HepG2 (cell line): ENCODE data around the gene AGK. TPM values are rescaled to one million over a fixed set of nuclear protein-coding genes. Genes with fewer than 3 reads are reported as not detected.

ENCODE experiments used
- ATAC-seq: fragments of 200-7000 bp; cut with Tn5 transposase; 3 replicates; pipeline ENCODE4 v1.9.1; 2020; ENCODE audit warnings: mild to moderate bottlenecking, moderate library complexity
- BruUV-seq: library from RNA; stranded (reverse); fragments of 400-500 nt; replicated peaks from 2 replicates; lab custom pipeline; 2021; lab: Mats Ljungman, UMichigan
- CTCF ChIA-PET: fragments of 300-600 bp; formaldehyde crosslinking; extraction: SDS; loops from one replicate; lab custom pipeline; 2021; ENCODE audit warnings: low total read pairs, inconsistent platforms, low intra/inter-chr PET ratio; lab: Yijun Ruan, JAX
- POLR2A ChIA-PET: fragments of 350-600 bp; sonication (Branson Sonifier 250); formaldehyde crosslinking; loops from one replicate; lab custom pipeline; 2020; ENCODE audit warnings: antibody characterized with exemption, inconsistent platforms; lab: Yijun Ruan, JAX
- DNase-seq: peaks from one replicate; pipeline ENCODE4 v3.0.0-alpha.2; 2015; ENCODE audit warnings: low spot score
- FAIRE-seq: peaks from 3 replicates; lab custom pipeline; 2011; peaks lifted over from hg19 to GRCh38; lab: Jason Lieb, UNC
- H2AFZ ChIP-seq: one replicate; pipeline ENCODE4 v1.6.1; 2011; ENCODE audit warnings: low read length, inconsistent platforms
- H3K27ac ChIP-seq: fragments of 300-600 bp; 3 replicates; pipeline ENCODE4 v1.8.0; 2011; ENCODE audit warnings: mixed run types, mild to moderate bottlenecking, mixed read lengths, low read length, inconsistent platforms; ENCODE audit not compliant: insufficient read depth; ENCODE audit errors: extremely low read length
- H3K27me3 ChIP-seq, 2 experiments: fragments of 200-600 bp in 1 of 2; 2 replicates in 1 of 2; 3 replicates in 1 of 2; pipeline versions ENCODE4 v1.6.0 to v1.8.0; 2011; ENCODE audit warnings: low read length in 2 of 2, mild to moderate bottlenecking in 2 of 2, moderate library complexity in 2 of 2, inconsistent platforms in 1 of 2; ENCODE audit not compliant: insufficient read depth in 2 of 2, control insufficient read depth in 1 of 2
- H3K36me3 ChIP-seq, 2 experiments: fragments of 200-600 bp in 1 of 2; replicated peaks in 1 of 2; 2 replicates in 1 of 2; 3 replicates in 1 of 2; pipeline versions ENCODE4 v1.5.1 to v1.8.0; 2011; ENCODE audit warnings: low read length in 2 of 2, inconsistent platforms in 1 of 2; ENCODE audit not compliant: insufficient read depth in 2 of 2, control insufficient read depth in 1 of 2
- H3K4me1 ChIP-seq: 2 replicates; pipeline ENCODE4 v1.5.1; 2012; ENCODE audit warnings: low read length, inconsistent platforms; ENCODE audit not compliant: insufficient read depth
- H3K4me2 ChIP-seq: 2 replicates; pipeline ENCODE4 v1.6.0; 2011; ENCODE audit warnings: low read depth, low read length, inconsistent platforms
- H3K4me3 ChIP-seq, 3 experiments: fragments of 200-600 bp in 1 of 3; sonication (generic), shearing (Covaris generic) in 1 of 3; replicated peaks in 1 of 3; 2 replicates each; pipeline ENCODE4 v1.5.1; 2011 to 2016; ENCODE audit warnings: low read length in 3 of 3, inconsistent platforms in 2 of 3, low read depth in 2 of 3, mild to moderate bottlenecking in 2 of 3, control low read depth in 1 of 3, mixed read lengths in 1 of 3; ENCODE audit not compliant: insufficient read depth in 1 of 3
- H3K79me2 ChIP-seq: one replicate; pipeline ENCODE4 v1.6.1; 2011; ENCODE audit warnings: low read length, inconsistent platforms; ENCODE audit not compliant: insufficient read depth
- H3K9ac ChIP-seq: 2 replicates; pipeline ENCODE4 v1.6.0; 2011; ENCODE audit warnings: mild to moderate bottlenecking, low read depth, low read length, inconsistent platforms; ENCODE audit not compliant: insufficient read depth
- H3K9me3 ChIP-seq: 2 replicates; pipeline ENCODE4 v1.5.1; 2012; ENCODE audit warnings: mild to moderate bottlenecking, low read length
- H4K20me1 ChIP-seq: 2 replicates; pipeline ENCODE4 v1.6.0; 2011; ENCODE audit warnings: inconsistent platforms, mild to moderate bottlenecking, low read length, moderate library complexity; ENCODE audit not compliant: insufficient read depth
- ARID3A ChIP-seq: IDR thresholded peaks from 2 replicates; pipeline ENCODE4 v1.6.1; 2012; ENCODE audit warnings: low read depth, low read length, improper control_type of control experiment
- EED ChIP-seq: sonication (generic); formaldehyde crosslinking; IDR thresholded peaks from 2 replicates; pipeline ENCODE4 v1.5.0; 2020; ENCODE audit warnings: mild to moderate bottlenecking, missing genetic modification reagents
- FOXO1 ChIP-seq: sonication (generic); formaldehyde crosslinking; IDR thresholded peaks from 2 replicates; pipeline ENCODE4 v1.4.0; 2020; ENCODE audit warnings: missing genetic modification reagents
- KAT7 ChIP-seq: IDR thresholded peaks from 2 replicates; pipeline ENCODE4 v1.6.1; 2018; ENCODE audit warnings: borderline replicate concordance, missing compliant biosample characterization
- MEF2D ChIP-seq: sonication (generic); formaldehyde crosslinking; IDR thresholded peaks from 2 replicates; pipeline ENCODE4 v1.5.1; 2020; ENCODE audit warnings: mild to moderate bottlenecking, missing genetic modification reagents
- RBM39 ChIP-seq: fragments of 200-400 bp; formaldehyde crosslinking; IDR thresholded peaks from one replicate; pipeline ENCODE4 v1.6.1; 2018; ENCODE audit warnings: antibody characterized with exemption, mild to moderate bottlenecking, low read depth, low read length; ENCODE audit not compliant: poor library complexity, severe bottlenecking
- TEAD3 ChIP-seq: optimal IDR thresholded peaks from 2 replicates; pipeline ENCODE3; 2016; ENCODE audit warnings: borderline replicate concordance
- WIZ ChIP-seq: sonication (generic); formaldehyde crosslinking; IDR thresholded peaks from 2 replicates; pipeline ENCODE4 v1.5.1; 2020; ENCODE audit warnings: mild to moderate bottlenecking, missing genetic modification reagents
- ZNF841 ChIP-seq: sonication (generic); formaldehyde crosslinking; IDR thresholded peaks from 2 replicates; pipeline ENCODE4 v1.8.1; 2023; ENCODE audit warnings: missing genetic modification reagents, borderline replicate concordance
- WGBS: methylation state at CpG from one replicate; pipeline ENCODE4 v1.1.6; 2017; ENCODE audit warnings: low lambda C conversion rate; 5-methylcytosine and 5-hydroxymethylcytosine counted together
- in situ Hi-C: cut with HindIII; loops from 2 replicates; pipeline ENCODE4 v1.10.0; 2017; ENCODE audit warnings: low pct_unique_long_range_greater_than_20kb; ENCODE audit not compliant: extremely low pct_ligation_motif_present
- intact Hi-C: fragments of 100-400 bp; cut with micrococcal nuclease; formaldehyde crosslinking; loops from one replicate; pipeline ENCODE4 v1.10.0; 2022; ENCODE audit not compliant: unreplicated experiment
- polyA plus RNA-seq, 8 experiments: library from polyadenylated mRNA; depleted of rRNA in 3 of 8; stranded (reverse) in 7 of 8; unstranded in 1 of 8; fragments of >200 nt; fragmentation: Illumina TruSeq in 4 of 8; extraction: Trizol in 4 of 8; gene quantifications; 2 replicates each; pipeline versions ENCODE4 v1.2.1 to v1.2.3, GENCODE V29; 2011 to 2016; ENCODE audit warnings: low read depth in 4 of 8, missing spikeins in 1 of 8, mixed read lengths in 1 of 8; ENCODE audit not compliant: insufficient read depth in 1 of 8
- total RNA-seq, 5 experiments: library from RNA; depleted of rRNA; stranded (reverse); fragments of >200 nt; fragmentation: Illumina TruSeq; extraction: Trizol; gene quantifications; 2 replicates each; pipeline ENCODE4 v1.2.3, GENCODE V29; 2016; ENCODE audit warnings: low read depth in 1 of 5
- TF ChIP-seq, protein P1 (sequence below): sonication (generic); formaldehyde crosslinking; IDR thresholded peaks from 2 replicates; pipeline ENCODE4 v1.9.0; 2021; ENCODE audit warnings: mild to moderate bottlenecking, missing genetic modification reagents

AGK gene
- total and polyA plus RNA-seq, 2 of the 13 experiments (the other 11 are each of a cell fraction or from before 2014, with no cell fraction given), result 23.7 to 30.1 TPM

DNA sequence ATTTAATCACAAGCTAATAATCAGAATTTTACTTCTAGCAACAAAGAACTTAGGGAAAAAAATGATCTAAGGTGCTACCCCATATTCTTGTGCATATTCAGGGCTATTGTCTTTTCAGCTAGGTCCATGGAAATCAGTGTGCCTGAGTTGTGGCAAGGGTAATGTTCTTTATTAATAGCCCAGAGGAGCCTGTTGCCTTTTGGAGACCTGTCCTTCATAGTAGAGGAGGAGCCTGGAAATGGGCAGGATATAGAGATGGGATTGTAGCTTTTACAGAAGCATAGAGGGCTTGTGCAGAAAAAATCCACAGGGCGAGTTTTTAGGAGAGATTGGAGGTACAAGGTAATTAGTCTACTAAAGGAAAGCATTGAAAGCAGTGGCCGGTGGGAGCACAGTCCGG, 38.9 kb downstream of the AGK start:
- in situ Hi-C loops (no loop called here), intact Hi-C loops (no loop called here)
- H3K9ac ChIP-seq, result no peak overlapping the region
- H3K27me3 ChIP-seq, result no peaks in the 10 kb centered on the region
- H3K4me3 ChIP-seq, result no peak overlapping the region
- FAIRE-seq (no peak), DNase-seq (no peak), ATAC-seq (no peak)
- H3K36me3 ChIP-seq, result peaks cover 1 to 4% of the 10 kb centered on the region in 2 experiments
- H3K4me2 ChIP-seq, result no peak overlapping the region
- WGBS, result 86% methylated on average over 3 of the region's 3 CpGs
- H4K20me1 ChIP-seq, result no peaks in the 10 kb centered on the region
- H3K4me1 ChIP-seq, result peaks cover 21% of the 10 kb centered on the region
- CTCF ChIA-PET, result no interaction called here
- no peak for TF ChIP-seq ARID3A
- no peak for TF ChIP-seq KAT7 (CRISPR knock-in tag)
- no peak for TF ChIP-seq MEF2D (CRISPR knock-in tag)
- no peak for TF ChIP-seq FOXO1 (CRISPR knock-in tag)
- no peak for TF ChIP-seq ZNF841 (CRISPR knock-in tag)
- TF ChIP-seq TEAD3 (CRISPR knock-in tag), result no peak
- no peak for TF ChIP-seq WIZ (CRISPR knock-in tag)
- no peak for TF ChIP-seq EED (CRISPR knock-in tag)
- no peak for TF ChIP-seq RBM39
- TF ChIP-seq, protein P1, sequence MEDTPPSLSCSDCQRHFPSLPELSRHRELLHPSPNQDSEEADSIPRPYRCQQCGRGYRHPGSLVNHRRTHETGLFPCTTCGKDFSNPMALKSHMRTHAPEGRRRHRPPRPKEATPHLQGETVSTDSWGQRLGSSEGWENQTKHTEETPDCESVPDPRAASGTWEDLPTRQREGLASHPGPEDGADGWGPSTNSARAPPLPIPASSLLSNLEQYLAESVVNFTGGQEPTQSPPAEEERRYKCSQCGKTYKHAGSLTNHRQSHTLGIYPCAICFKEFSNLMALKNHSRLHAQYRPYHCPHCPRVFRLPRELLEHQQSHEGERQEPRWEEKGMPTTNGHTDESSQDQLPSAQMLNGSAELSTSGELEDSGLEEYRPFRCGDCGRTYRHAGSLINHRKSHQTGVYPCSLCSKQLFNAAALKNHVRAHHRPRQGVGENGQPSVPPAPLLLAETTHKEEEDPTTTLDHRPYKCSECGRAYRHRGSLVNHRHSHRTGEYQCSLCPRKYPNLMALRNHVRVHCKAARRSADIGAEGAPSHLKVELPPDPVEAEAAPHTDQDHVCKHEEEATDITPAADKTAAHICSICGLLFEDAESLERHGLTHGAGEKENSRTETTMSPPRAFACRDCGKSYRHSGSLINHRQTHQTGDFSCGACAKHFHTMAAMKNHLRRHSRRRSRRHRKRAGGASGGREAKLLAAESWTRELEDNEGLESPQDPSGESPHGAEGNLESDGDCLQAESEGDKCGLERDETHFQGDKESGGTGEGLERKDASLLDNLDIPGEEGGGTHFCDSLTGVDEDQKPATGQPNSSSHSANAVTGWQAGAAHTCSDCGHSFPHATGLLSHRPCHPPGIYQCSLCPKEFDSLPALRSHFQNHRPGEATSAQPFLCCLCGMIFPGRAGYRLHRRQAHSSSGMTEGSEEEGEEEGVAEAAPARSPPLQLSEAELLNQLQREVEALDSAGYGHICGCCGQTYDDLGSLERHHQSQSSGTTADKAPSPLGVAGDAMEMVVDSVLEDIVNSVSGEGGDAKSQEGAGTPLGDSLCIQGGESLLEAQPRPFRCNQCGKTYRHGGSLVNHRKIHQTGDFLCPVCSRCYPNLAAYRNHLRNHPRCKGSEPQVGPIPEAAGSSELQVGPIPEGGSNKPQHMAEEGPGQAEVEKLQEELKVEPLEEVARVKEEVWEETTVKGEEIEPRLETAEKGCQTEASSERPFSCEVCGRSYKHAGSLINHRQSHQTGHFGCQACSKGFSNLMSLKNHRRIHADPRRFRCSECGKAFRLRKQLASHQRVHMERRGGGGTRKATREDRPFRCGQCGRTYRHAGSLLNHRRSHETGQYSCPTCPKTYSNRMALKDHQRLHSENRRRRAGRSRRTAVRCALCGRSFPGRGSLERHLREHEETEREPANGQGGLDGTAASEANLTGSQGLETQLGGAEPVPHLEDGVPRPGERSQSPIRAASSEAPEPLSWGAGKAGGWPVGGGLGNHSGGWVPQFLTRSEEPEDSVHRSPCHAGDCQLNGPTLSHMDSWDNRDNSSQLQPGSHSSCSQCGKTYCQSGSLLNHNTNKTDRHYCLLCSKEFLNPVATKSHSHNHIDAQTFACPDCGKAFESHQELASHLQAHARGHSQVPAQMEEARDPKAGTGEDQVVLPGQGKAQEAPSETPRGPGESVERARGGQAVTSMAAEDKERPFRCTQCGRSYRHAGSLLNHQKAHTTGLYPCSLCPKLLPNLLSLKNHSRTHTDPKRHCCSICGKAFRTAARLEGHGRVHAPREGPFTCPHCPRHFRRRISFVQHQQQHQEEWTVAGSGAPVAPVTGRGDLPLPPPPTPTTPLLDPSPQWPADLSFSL, result no peak
- POLR2A ChIA-PET, result no interaction called here
- H3K79me2 ChIP-seq, result no peaks in the 10 kb centered on the region
- no peak overlapping the region for H3K27ac ChIP-seq
- H2AFZ ChIP-seq, result no peak overlapping the region
- BruUV-seq, result no TSS peak
- H3K9me3 ChIP-seq, result no peaks in the 10 kb centered on the region
